Adrenal gland (tissue), 12 donors: Measurements from ENCODE around the gene IFT57. TPM values are rescaled to one million over a fixed set of nuclear protein-coding genes. Genes with fewer than 3 reads are reported as not detected.

Source experiments
- DNase-seq, 7 donors: peaks; one replicate each; pipeline ENCODE4 v3.0.0-alpha.2; 2019 to 2020
- H3K27ac ChIP-seq, 5 donors: fragments of 200-600 bp; sonication (generic) in 4 of 5; 1 replicate in 3 of 5; 2 replicates in 2 of 5; pipeline versions ENCODE4 v1.5.1 to v1.8.0; 2016 to 2020; ENCODE audit warnings: mild to moderate bottlenecking in 1 of 5
- H3K27me3 ChIP-seq: fragments of 200-600 bp; 2 replicates; pipeline ENCODE4 v1.8.0; 2021
- H3K36me3 ChIP-seq, 2 donors: fragments of 200-600 bp; replicated peaks in 1 of 2; 1 replicate in 1 of 2; 2 replicates in 1 of 2; pipeline versions ENCODE4 v1.5.1 to v1.8.0; 2018 to 2022
- H3K4me1 ChIP-seq, 2 donors: fragments of 200-600 bp; replicated peaks in 1 of 2; 1 replicate in 1 of 2; 2 replicates in 1 of 2; pipeline versions ENCODE4 v1.5.1 to v1.8.0; 2018 to 2021
- H3K4me3 ChIP-seq, 4 donors: fragments of 200-600 bp; sonication (generic) in 3 of 4; one replicate each; pipeline ENCODE4 v1.5.1; 2016 to 2018
- H3K9me3 ChIP-seq, 3 donors: fragments of 200-600 bp; sonication (generic) in 1 of 3; replicated peaks in 1 of 3; 1 replicate in 2 of 3; 2 replicates in 1 of 3; pipeline versions ENCODE4 v1.5.1 to v1.8.0; 2016 to 2021
- CTCF ChIP-seq, 6 experiments: fragments of 450-650 bp in 4 of 6; fragments of 200-600 bp in 2 of 6; sonication (generic) in 1 of 6; IDR thresholded peaks; 1 replicate in 5 of 6; 2 replicates in 1 of 6; pipeline versions ENCODE4 v1.5.1 to v1.8.0; 2016 to 2021; ENCODE audit warnings: antibody characterized with exemption in 6 of 6, mild to moderate bottlenecking in 2 of 6, moderate library complexity in 1 of 6
- POLR2A ChIP-seq, 2 donors: fragments of 450-650 bp; IDR thresholded peaks; one replicate each; pipeline ENCODE4 v1.6.1; 2017; ENCODE audit warnings: antibody characterized with exemption in 2 of 2, mild to moderate bottlenecking in 2 of 2, moderate library complexity in 1 of 2
- WGBS, 4 donors: extraction: QIAGEN DNeasy Blood & Tissue Kit in 2 of 4; methylation state at CpG; one replicate each; pipeline versions ENCODE4 v1.1.5 to v1.1.7; 2013 to 2017; 5-methylcytosine and 5-hydroxymethylcytosine counted together
- intact Hi-C, 2 donors: fragments of 100-400 bp; cut with DNase I; formaldehyde crosslinking; loops; one replicate each; pipeline versions ENCODE4 v1.14.1 to v1.15.0; 2022 to 2023
- polyA plus RNA-seq, 3 donors: library from polyadenylated mRNA; stranded (reverse); fragments of 200-250 nt in 2 of 3; fragments of 350-450 nt in 1 of 3; fragmentation: Illumina TruSeq in 1 of 3; extraction: RNeasy Lipid Tissue Mini Kit (QIAGEN cat#74804) in 1 of 3; gene quantifications; one replicate each; pipeline ENCODE4 v1.2.3, GENCODE V29; 2013 to 2014
- total RNA-seq, 9 donors: library from RNA; depleted of rRNA in 4 of 9; stranded (reverse); fragments of >200 nt in 4 of 9; fragments of 120-200 nt in 1 of 9; fragmentation: NEBNext Ultra II Directional in 1 of 9; extraction: Animal tissue kit (Norgen Biotek cat#: 25700) in 1 of 9; gene quantifications; one replicate each; pipeline versions ENCODE4 v1.1.0 to v1.2.4, GENCODE V29; 2013 to 2023
- donor health status: healthy with polysubstance abuse.
- donor health status: Bipolar disorder and iron deficiency.
- donor health status: DM: yes; HTN: yes; CAD: no.
- donor health status: DM: no; HTN: no; CAD: no.
- donor health status: DM: no; HTN: no; CAD: no.
- donor health status: DM: yes; HTN: yes; CAD: no.

The IFT57 gene
- total and polyA plus RNA-seq, 12 donors, result 16.1 to 61.9 (median 50.5) TPM

GRCh38 chr3:108153451-108153981 is 68.7 kb downstream of the IFT57 start:
- no peak overlapping the region for H3K4me3 ChIP-seq
- TF ChIP-seq CTCF (IDR thresholded peaks at IDR 0.05), result peak; percentile 43 to 58 (median 55)
- TF ChIP-seq POLR2A (IDR thresholded peaks at IDR 0.05), result no peak
- no peaks in the 10 kb centered on the region for H3K4me1 ChIP-seq
- H3K27ac ChIP-seq, result no peak overlapping the region
- no peaks in the 10 kb centered on the region for H3K27me3 ChIP-seq
- 67 to 74% (median 69%) methylated on average over 7 of the region's 7 CpGs for WGBS, 4 donors
- intact Hi-C loops, result loop anchor here in 1 of 2 donors (10.0 kb wide), 1 partner anchor 321 kb away; no protein-coding TSS in a partner anchor
- no peaks in the 10 kb centered on the region for H3K9me3 ChIP-seq
- peak; percentile 32 to 73 (median 50) for DNase-seq
- H3K36me3 ChIP-seq, result no peaks in the 10 kb centered on the region

GRCh38 chr3:108152274-108152673 is 70.0 kb downstream of the IFT57 start:
- no peak overlapping the region for H3K27ac ChIP-seq
- intact Hi-C loops, result loop anchor here in 1 of 2 donors (10.0 kb wide), 1 partner anchor 323 kb away; no protein-coding TSS in a partner anchor
- no peak for DNase-seq
- no peaks in the 10 kb centered on the region for H3K9me3 ChIP-seq
- H3K4me3 ChIP-seq, result no peak overlapping the region
- WGBS, 4 donors, result 88 to 93% (median 91%) methylated on average over 3 of the region's 3 CpGs
- TF ChIP-seq POLR2A (IDR thresholded peaks at IDR 0.05), result no peak
- no peak for TF ChIP-seq CTCF (IDR thresholded peaks at IDR 0.05)
- no peaks in the 10 kb centered on the region for H3K36me3 ChIP-seq
- no peaks in the 10 kb centered on the region for H3K27me3 ChIP-seq
- no peaks in the 10 kb centered on the region for H3K4me1 ChIP-seq

- no peak for TF ChIP-seq POLR2A (IDR thresholded peaks at IDR 0.05)
- TF ChIP-seq CTCF (IDR thresholded peaks at IDR 0.05), result no peak
- no peaks in the 10 kb centered on the region for H3K27me3 ChIP-seq
- no peak overlapping the region for H3K27ac ChIP-seq
- no peak for DNase-seq
- no peak overlapping the region for H3K4me3 ChIP-seq
- H3K9me3 ChIP-seq, result no peaks in the 10 kb centered on the region
- no peaks in the 10 kb centered on the region for H3K4me1 ChIP-seq
- H3K36me3 ChIP-seq, result no peaks in the 10 kb centered on the region
- intact Hi-C loops, result loop anchor here in 1 of 2 donors (10.0 kb wide), 1 partner anchor 325 kb away; no protein-coding TSS in a partner anchor
- 80 to 85% (median 83%) methylated on average over 10 of the region's 10 CpGs for WGBS, 4 donors
These were observed 72.0 kb downstream of the IFT57 start for GRCh38 chr3:108150200-108150599.

- no peaks in the 10 kb centered on the region for H3K4me1 ChIP-seq
These were observed 76.1 kb downstream of the IFT57 start for GRCh38 chr3:108146139-108146538.

More at GRCh38 chr3:108146139-108146538, 76.1 kb downstream of the IFT57 start:
- TF ChIP-seq POLR2A (IDR thresholded peaks at IDR 0.05), result no peak
- TF ChIP-seq CTCF (IDR thresholded peaks at IDR 0.05), result no peak
- DNase-seq, result no peak
- intact Hi-C loops, result no loop called here
- H3K36me3 ChIP-seq, result no peaks in the 10 kb centered on the region
- no peaks in the 10 kb centered on the region for H3K9me3 ChIP-seq
- no peaks in the 10 kb centered on the region for H3K27me3 ChIP-seq
- H3K27ac ChIP-seq, result no peak overlapping the region
- 90 to 94% (median 93%) methylated on average over 5 of the region's 5 CpGs for WGBS, 4 donors
- H3K4me3 ChIP-seq, result no peak overlapping the region
